Memory B cell (primary cell): Measurements from ENCODE around the gene UBR7.
A peak's percentile ranks its signal among the peaks of the same experiment; 100 is the strongest.
"Not testable (repeated sequence)": the region's sequence is repeated elsewhere in the genome, so short reads cannot be mapped to it uniquely, and the experiment has no call there.

Experiments used
- ATAC-seq: fragments of 150-1000 bp; cut with Tn5 transposase; 2 replicates; pipeline ENCODE4 v1.10.0; 2021; ENCODE audit warnings: low read depth, mild to moderate bottlenecking, moderate library complexity
- DNase-seq, 2 donors: peaks; one replicate each; pipeline ENCODE4 v3.0.0; 2022; ENCODE audit warnings: low spot score in 2 of 2
- H3K27ac Mint-ChIP-seq: one replicate; pipeline ENCODE4 v1.8.0; 2022; ENCODE audit warnings: mild to moderate bottlenecking, moderate library complexity, mixed read lengths
- H3K27me3 Mint-ChIP-seq: one replicate; pipeline ENCODE4 v1.8.0; 2022; ENCODE audit warnings: mixed read lengths
- H3K36me3 Mint-ChIP-seq: one replicate; pipeline ENCODE4 v1.8.0; 2022; ENCODE audit warnings: mild to moderate bottlenecking, mixed read lengths
- H3K4me1 Mint-ChIP-seq: one replicate; pipeline ENCODE4 v1.8.0; 2022; ENCODE audit warnings: mixed read lengths
- H3K4me3 Mint-ChIP-seq: one replicate; pipeline ENCODE4 v1.8.0; 2022; ENCODE audit warnings: mild to moderate bottlenecking, moderate library complexity, mixed read lengths
- H3K9me3 Mint-ChIP-seq: one replicate; pipeline ENCODE4 v1.8.0; 2022; ENCODE audit warnings: mixed read lengths

UBR7 gene

DNA sequence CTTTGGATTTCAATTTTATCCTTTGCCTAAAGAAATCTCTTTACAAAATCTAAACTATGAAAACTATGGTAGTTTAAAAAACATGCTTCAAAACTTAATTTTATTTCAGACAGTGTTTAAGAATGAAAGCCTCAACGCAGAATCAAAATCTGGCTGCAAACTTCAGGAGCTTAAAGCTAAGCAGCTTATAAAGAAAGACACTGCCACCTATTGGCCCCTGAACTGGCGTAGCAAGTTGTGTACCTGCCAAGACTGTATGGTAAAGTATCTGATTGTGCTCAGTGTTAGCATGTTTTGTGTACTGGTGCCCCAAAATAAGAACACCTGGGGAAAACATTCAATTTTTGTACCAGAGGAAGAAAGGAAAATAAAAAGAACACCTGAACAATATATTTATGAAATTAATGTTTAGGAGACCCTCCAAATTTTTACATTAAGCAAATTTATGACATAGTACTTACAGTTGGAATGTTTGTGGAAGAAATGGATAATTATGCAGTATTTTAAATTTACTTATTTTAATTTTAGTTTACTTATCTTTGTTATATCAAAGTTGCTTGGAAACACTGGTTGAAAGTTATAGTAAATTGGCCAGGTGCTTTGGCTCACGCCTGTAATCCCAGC lies 12.2 kb downstream of the UBR7 start:
- DNase-seq (peak in 1 of 2 donors; percentile 32), ATAC-seq (peak; percentile 88)
- Mint-ChIP-seq H3K4me1 (no peaks in the 10 kb centered on the region), H3K9me3 (no peaks in the 10 kb centered on the region), H3K4me3 (no peak overlapping the region), H3K36me3 (peaks cover 30% of the 10 kb centered on the region), H3K27ac (no peak overlapping the region), H3K27me3 (no peaks in the 10 kb centered on the region)

- H3K36me3 Mint-ChIP-seq = peaks cover 33% of the 10 kb centered on the region
- ATAC-seq (no peak), DNase-seq (no peak)
- no peaks in the 10 kb centered on the region for H3K27me3 Mint-ChIP-seq
- H3K4me1 Mint-ChIP-seq = no peaks in the 10 kb centered on the region
- no peak overlapping the region for H3K4me3 Mint-ChIP-seq
- H3K9me3 Mint-ChIP-seq = no peaks in the 10 kb centered on the region
- no peak overlapping the region for H3K27ac Mint-ChIP-seq
Measured at GRCh38 chr14:93220509-93220908, 13.5 kb downstream of the UBR7 start.

DNA sequence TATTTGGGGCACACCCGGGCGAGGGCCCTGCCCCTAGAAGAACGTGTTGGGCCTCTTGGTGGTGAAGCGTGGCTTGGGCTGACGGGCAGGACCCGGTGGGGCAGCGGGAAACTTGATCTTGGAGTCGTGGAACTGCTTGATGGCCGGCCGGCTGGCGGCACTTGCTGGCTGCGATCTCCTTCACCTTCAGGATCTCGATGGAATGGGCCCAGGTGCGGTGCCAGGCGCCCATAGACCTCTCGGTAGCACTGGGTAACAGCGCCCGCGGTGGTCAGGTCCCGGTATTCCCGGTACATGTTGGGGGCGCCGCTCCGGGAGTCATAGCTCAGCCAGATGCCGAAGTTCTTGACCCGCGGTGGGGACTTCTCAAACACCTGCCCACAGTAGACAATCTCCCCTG lies 16.5 kb downstream of the UBR7 start:
- Mint-ChIP-seq H3K36me3 (peaks cover 41% of the 10 kb centered on the region), H3K4me3 (no peak overlapping the region), H3K27ac (no peak overlapping the region), H3K9me3 (no peaks in the 10 kb centered on the region), H3K27me3 (no peaks in the 10 kb centered on the region), H3K4me1 (no peaks in the 10 kb centered on the region)
- no peak for DNase-seq
- no peak for ATAC-seq

GRCh38 chr14:93228550-93228949 lies 21.5 kb downstream of the UBR7 start:
- H3K4me1 Mint-ChIP-seq = peaks cover 9% of the 10 kb centered on the region
- DNase-seq = no peak
- H3K9me3 Mint-ChIP-seq = no peaks in the 10 kb centered on the region
- peaks cover 32% of the 10 kb centered on the region for H3K36me3 Mint-ChIP-seq
- H3K27ac Mint-ChIP-seq = no peak overlapping the region
- H3K27me3 Mint-ChIP-seq = peaks cover 5% of the 10 kb centered on the region
- ATAC-seq = no peak
- H3K4me3 Mint-ChIP-seq = no peak overlapping the region

DNA sequence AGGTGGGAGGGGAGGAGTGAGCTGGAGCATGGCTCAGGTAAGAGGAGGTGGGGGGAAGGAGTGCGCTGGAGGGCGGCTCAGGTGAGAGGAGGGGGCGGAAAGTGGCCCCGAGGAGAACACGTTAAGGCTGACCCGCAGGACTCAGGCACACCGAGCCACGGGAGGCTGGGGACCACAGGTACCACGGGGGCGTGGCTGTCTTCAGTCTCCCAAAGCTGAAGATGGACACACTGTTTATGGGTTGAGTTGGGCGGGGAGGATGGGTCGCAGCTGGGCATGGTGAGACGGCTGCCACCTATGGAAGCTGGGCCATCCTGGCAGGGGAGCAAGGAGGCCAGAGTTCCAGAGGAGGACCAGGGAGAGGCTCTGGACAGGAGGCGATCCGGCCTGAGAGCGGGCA lies 23.5 kb downstream of the UBR7 start:
- Mint-ChIP-seq H3K27me3 (peaks cover 5% of the 10 kb centered on the region), H3K27ac (no peak overlapping the region), H3K9me3 (no peaks in the 10 kb centered on the region), H3K36me3 (peaks cover 26% of the 10 kb centered on the region), H3K4me3 (peak overlapping the region; percentile 35), H3K4me1 (peaks cover 12% of the 10 kb centered on the region)
- ATAC-seq (no peak), DNase-seq (no peak)

- Mint-ChIP-seq H3K4me3 (peak overlapping the region; percentile 35), H3K36me3 (peaks cover 19% of the 10 kb centered on the region), H3K27ac (no peak overlapping the region), H3K4me1 (peaks cover 12% of the 10 kb centered on the region), H3K27me3 (peaks cover 5% of the 10 kb centered on the region), H3K9me3 (no peaks in the 10 kb centered on the region)
- no peak for ATAC-seq
- no peak for DNase-seq
Measured at GRCh38 chr14:93231129-93231979, 24.3 kb downstream of the UBR7 start.

DNA sequence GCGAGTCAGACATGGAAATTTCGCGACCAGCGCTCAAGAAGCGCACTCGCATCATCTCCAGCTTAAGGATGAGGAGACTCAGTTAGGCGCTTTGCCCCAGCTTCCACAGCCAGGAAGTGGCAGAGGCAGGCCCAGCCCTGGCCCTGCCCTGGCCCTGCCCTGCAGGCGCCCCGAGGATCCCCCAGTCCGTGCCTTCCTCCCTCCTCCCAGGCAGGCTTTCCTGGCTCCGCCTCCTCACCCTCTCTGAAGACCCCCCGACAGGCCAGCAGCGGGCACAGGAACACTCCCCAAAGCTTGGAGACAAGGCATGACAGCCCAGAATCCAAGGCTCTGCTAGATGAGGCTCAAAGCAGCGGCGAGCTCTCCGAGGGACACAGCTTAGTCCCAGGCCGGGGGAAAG lies 25.1 kb downstream of the UBR7 start:
- H3K27ac Mint-ChIP-seq = no peak overlapping the region
- no peak for ATAC-seq
- H3K36me3 Mint-ChIP-seq = peaks cover 15% of the 10 kb centered on the region
- peaks cover 5% of the 10 kb centered on the region for H3K27me3 Mint-ChIP-seq
- DNase-seq = no peak
- peaks cover 12% of the 10 kb centered on the region for H3K4me1 Mint-ChIP-seq
- no peak overlapping the region for H3K4me3 Mint-ChIP-seq
- no peaks in the 10 kb centered on the region for H3K9me3 Mint-ChIP-seq

GRCh38 chr14:93233078-93233477 lies 26.0 kb downstream of the UBR7 start:
- not testable (repeated sequence) for ATAC-seq, H3K27me3 Mint-ChIP-seq, H3K27ac Mint-ChIP-seq, H3K36me3 Mint-ChIP-seq, H3K4me3 Mint-ChIP-seq, DNase-seq, H3K9me3 Mint-ChIP-seq
- H3K4me1 Mint-ChIP-seq = peaks cover 12% of the 10 kb centered on the region

DNA sequence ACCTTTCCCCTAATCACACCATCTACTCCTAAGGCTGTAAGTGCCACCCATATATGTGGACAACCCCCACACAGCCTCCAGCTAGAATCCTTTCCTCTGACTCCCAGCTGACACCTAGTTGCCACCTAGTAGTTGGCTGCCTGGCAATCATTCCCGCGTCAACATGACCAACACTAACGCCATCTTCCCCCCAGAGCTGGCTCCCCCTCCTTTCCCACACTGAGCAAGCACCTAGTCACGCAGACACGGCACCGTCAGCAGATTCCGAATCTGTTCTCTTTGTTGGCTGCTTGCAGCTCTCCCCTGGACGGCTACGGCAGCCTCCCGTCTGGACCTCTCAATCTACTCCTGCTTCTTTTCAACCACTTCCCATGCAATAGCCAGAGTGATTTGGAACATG lies 27.7 kb downstream of the UBR7 start:
- no peaks in the 10 kb centered on the region for H3K9me3 Mint-ChIP-seq
- no peaks in the 10 kb centered on the region for H3K36me3 Mint-ChIP-seq
- no peak overlapping the region for H3K27ac Mint-ChIP-seq
- peaks cover 5% of the 10 kb centered on the region for H3K27me3 Mint-ChIP-seq
- ATAC-seq (no peak), DNase-seq (no peak)
- H3K4me3 Mint-ChIP-seq = no peak overlapping the region
- peaks cover 12% of the 10 kb centered on the region for H3K4me1 Mint-ChIP-seq

DNA sequence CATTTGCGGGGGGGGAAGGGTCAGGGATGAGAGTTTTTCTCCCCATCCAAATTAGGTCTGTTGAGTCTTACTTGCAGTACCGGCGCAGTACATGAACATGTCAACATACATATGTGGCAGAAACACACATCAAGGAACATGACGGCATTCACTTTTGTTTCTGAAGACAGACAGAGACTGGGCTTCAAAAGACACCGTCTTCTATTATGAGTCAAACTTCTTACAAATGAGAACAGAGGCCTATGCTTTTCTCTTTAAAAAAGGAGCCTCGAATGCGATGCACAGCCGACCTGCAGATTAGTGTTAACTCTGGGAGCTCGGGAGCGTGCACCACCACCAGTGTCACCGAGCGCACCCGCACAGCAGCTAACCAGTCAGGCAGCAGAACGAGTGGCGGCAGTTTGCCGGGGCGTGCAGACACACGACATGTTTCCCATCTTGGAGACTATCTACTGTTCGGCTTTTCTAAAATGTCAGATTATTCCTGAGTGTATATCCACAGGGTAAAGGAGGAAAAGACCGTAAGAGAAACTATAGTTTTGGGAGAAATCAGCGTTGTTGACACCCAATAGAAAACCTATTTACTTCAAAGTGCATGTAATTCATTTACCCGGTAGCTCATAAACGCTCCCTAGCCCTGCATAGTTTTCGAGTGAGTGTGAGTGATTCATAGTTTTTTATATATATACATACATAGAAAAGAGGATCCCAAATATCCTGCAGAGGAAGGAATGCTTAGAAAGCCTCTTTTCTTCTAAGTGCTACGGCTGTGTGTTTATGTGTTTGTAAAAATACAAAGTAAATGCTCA lies 33.0 kb downstream of the UBR7 start:
- H3K4me3 Mint-ChIP-seq = no peak overlapping the region
- no peak for DNase-seq
- H3K9me3 Mint-ChIP-seq = no peaks in the 10 kb centered on the region

GRCh38 chr14:93240678-93241000 lies 33.6 kb downstream of the UBR7 start:
- DNase-seq (no peak), ATAC-seq (no peak)
- no peaks in the 10 kb centered on the region for H3K4me1 Mint-ChIP-seq
- no peaks in the 10 kb centered on the region for H3K27me3 Mint-ChIP-seq
- H3K4me3 Mint-ChIP-seq = no peak overlapping the region
- H3K27ac Mint-ChIP-seq = no peak overlapping the region
- no peaks in the 10 kb centered on the region for H3K9me3 Mint-ChIP-seq
- H3K36me3 Mint-ChIP-seq = peaks cover 17% of the 10 kb centered on the region

More for the DNA sequence above, 33.0 kb downstream of the UBR7 start:
- Mint-ChIP-seq H3K36me3 (peaks cover 12% of the 10 kb centered on the region), H3K27ac (no peak overlapping the region), H3K4me1 (peaks cover 2% of the 10 kb centered on the region), H3K27me3 (no peaks in the 10 kb centered on the region)
- ATAC-seq = no peak

DNA sequence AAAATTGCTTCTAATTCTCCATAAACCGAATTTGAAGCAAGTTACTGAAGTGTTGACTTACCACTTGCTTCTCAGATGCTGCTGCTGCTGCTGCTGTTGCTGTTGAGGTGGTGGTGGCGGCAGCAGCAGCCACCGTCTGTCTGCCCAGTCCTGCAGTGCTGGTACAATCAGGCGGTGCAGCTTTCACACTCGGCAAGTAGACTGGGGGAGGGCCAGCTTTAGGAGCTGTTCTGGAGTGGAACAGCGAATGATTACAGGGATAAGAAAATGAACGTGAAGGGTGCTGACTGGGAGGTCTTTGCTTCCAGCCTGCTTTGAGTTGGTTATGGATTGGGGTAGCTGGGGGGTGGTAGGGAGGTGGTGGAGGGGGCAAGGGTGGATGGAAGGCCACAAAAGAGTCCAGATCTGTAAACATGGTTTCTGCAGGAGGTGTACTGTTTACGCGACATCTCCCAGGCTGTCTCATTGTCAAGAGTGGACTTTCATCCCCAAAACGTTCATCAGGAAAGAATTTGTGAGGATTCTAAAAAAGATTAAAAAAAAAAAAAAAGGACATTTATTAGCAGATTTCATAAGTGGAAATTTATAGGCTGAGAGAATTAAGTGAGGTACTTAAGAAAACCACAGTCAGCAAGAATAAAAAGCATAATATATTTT lies 38.8 kb downstream of the UBR7 start:
- no peaks in the 10 kb centered on the region for H3K9me3 Mint-ChIP-seq

DNA sequence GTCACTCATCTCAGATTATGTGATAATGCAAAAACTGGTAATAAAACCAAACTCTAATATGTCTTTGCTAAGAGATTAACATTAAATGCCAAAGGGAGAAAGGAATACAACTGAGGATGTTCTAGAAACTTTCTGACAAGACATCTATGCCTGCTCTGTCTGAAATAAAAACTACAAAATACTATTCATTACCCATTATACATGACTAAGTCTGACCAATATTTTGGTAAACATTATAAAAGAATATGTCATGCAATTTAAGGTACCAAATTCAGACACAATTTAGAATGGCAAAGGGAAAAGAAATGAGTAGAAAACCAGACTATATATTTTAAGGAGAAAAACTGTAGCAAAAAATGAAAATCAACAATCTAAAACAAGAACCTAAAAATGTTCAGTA lies 39.5 kb downstream of the UBR7 start:
- no peak for ATAC-seq
- Mint-ChIP-seq H3K4me3 (no peak overlapping the region), H3K27ac (no peak overlapping the region), H3K27me3 (no peaks in the 10 kb centered on the region), H3K4me1 (peaks cover 7% of the 10 kb centered on the region), H3K36me3 (peaks cover 36% of the 10 kb centered on the region), H3K9me3 (no peaks in the 10 kb centered on the region)
- DNase-seq = no peak

More for the DNA sequence above, 38.8 kb downstream of the UBR7 start:
- H3K4me3 Mint-ChIP-seq = no peak overlapping the region
- H3K36me3 Mint-ChIP-seq = peaks cover 34% of the 10 kb centered on the region
- peaks cover 7% of the 10 kb centered on the region for H3K4me1 Mint-ChIP-seq
- no peaks in the 10 kb centered on the region for H3K27me3 Mint-ChIP-seq
- DNase-seq (no peak), ATAC-seq (no peak)
- H3K27ac Mint-ChIP-seq = peak overlapping the region; percentile 4
